T-helper 1 cell treated with Interleukin-12 subunit alpha and Interleukin-12 subunit beta and Interleukin-4 antibody, amounts not matched to agents 30 μg/mL and 1 μg/mL, for 36 hours (primary cell): ENCODE results near the gene KCNK2.

Experiments
- H3K27ac Mint-ChIP-seq: one replicate; pipeline ENCODE4 v1.8.0; 2021; ENCODE audit warnings: mild to moderate bottlenecking, mixed read lengths
- H3K27me3 Mint-ChIP-seq: one replicate; pipeline ENCODE4 v1.8.0; 2021; ENCODE audit warnings: low read depth, mixed read lengths
- H3K36me3 Mint-ChIP-seq: one replicate; pipeline ENCODE4 v1.8.0; 2021; ENCODE audit warnings: low read depth, mixed read lengths
- H3K4me1 Mint-ChIP-seq: one replicate; pipeline ENCODE4 v1.8.0; 2021; ENCODE audit warnings: low read depth, mixed read lengths
- H3K4me3 Mint-ChIP-seq: one replicate; pipeline ENCODE4 v1.8.0; 2021; ENCODE audit warnings: mild to moderate bottlenecking, moderate library complexity, mixed read lengths
- H3K9me3 Mint-ChIP-seq: one replicate; pipeline ENCODE4 v1.8.0; 2021; ENCODE audit warnings: mixed read lengths

Gene KCNK2

GRCh38 chr1:215276582-215276981 is 194.0 kb downstream of the KCNK2 start:
- Mint-ChIP-seq H3K27me3 (no peaks in the 10 kb centered on the region), H3K4me3 (no peak overlapping the region), H3K4me1 (no peaks in the 10 kb centered on the region), H3K36me3 (no peaks in the 10 kb centered on the region), H3K9me3 (no peaks in the 10 kb centered on the region), H3K27ac (no peak overlapping the region)

- no peak overlapping the region for H3K4me3 Mint-ChIP-seq
- no peaks in the 10 kb centered on the region for H3K9me3 Mint-ChIP-seq
- no peaks in the 10 kb centered on the region for H3K27me3 Mint-ChIP-seq
- no peaks in the 10 kb centered on the region for H3K36me3 Mint-ChIP-seq
- H3K27ac Mint-ChIP-seq = no peak overlapping the region
- no peaks in the 10 kb centered on the region for H3K4me1 Mint-ChIP-seq
Measured at GRCh38 chr1:215277532-215277931, 195.0 kb downstream of the KCNK2 start.

DNA sequence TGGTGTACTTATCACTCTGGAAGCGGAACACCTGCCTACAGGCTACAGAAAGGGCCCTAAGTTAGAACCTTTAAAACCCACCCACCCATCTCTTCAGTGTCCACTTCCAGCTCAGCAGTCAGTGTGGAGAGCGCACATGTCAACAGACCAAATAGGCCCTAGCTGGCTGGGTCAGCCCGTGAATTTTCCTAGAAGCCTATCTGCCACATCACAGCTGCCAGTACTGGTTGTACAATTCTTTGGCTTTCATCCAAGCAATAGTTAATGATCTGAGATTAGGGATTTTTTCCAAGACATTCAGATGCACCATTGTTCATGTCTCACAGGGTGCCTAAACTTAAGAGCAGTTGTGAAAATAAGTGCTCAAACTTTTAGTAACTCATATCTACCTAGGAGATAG is 197.1 kb downstream of the KCNK2 start:
- Mint-ChIP-seq H3K4me3 (no peak overlapping the region), H3K4me1 (no peaks in the 10 kb centered on the region), H3K9me3 (no peaks in the 10 kb centered on the region), H3K27me3 (no peaks in the 10 kb centered on the region), H3K27ac (no peak overlapping the region), H3K36me3 (no peaks in the 10 kb centered on the region)

GRCh38 chr1:215282557-215282956 is 200.0 kb downstream of the KCNK2 start:
- no peaks in the 10 kb centered on the region for H3K4me1 Mint-ChIP-seq
- no peaks in the 10 kb centered on the region for H3K27me3 Mint-ChIP-seq
- H3K4me3 Mint-ChIP-seq = no peak overlapping the region
- H3K36me3 Mint-ChIP-seq = no peaks in the 10 kb centered on the region
- H3K9me3 Mint-ChIP-seq = no peaks in the 10 kb centered on the region
- no peak overlapping the region for H3K27ac Mint-ChIP-seq

- no peaks in the 10 kb centered on the region for H3K4me1 Mint-ChIP-seq
- no peaks in the 10 kb centered on the region for H3K9me3 Mint-ChIP-seq
Measured at GRCh38 chr1:215285013-215285800, 202.7 kb downstream of the KCNK2 start.

More at GRCh38 chr1:215285013-215285800, 202.7 kb downstream of the KCNK2 start:
- Mint-ChIP-seq H3K4me3 (no peak overlapping the region), H3K27ac (no peak overlapping the region), H3K27me3 (no peaks in the 10 kb centered on the region), H3K36me3 (no peaks in the 10 kb centered on the region)
